Body of pancreas (tissue), 4 donors: ENCODE data around the gene POC1A. TPM values are rescaled to one million over a fixed set of nuclear protein-coding genes. Genes with fewer than 3 reads are reported as not detected.

Experiments used
- ATAC-seq: fragments of 150-250 bp; one replicate; pipeline ENCODE4 v1.9.1; 2016
- DNase-seq, 4 donors: peaks; one replicate each; pipeline ENCODE4 v3.0.0-alpha.2; 2019
- H3K27ac ChIP-seq, 4 donors: fragments of 200-600 bp; sonication (generic); 1 replicate in 3 of 4; 2 replicates in 1 of 4; pipeline versions ENCODE4 v1.5.1 to v1.6.1; 2016 to 2019; ENCODE audit warnings: mild to moderate bottlenecking in 1 of 4, mixed read lengths in 1 of 4, moderate library complexity in 1 of 4
- H3K27me3 ChIP-seq, 2 donors: fragments of 200-600 bp; sonication (generic); one replicate each; pipeline ENCODE4 v1.6.0; 2016; ENCODE audit warnings: mild to moderate bottlenecking in 1 of 2
- H3K36me3 ChIP-seq, 2 donors: fragments of 200-600 bp; sonication (generic); replicated peaks in 1 of 2; 2 replicates each; pipeline ENCODE4 v1.5.1; 2016; ENCODE audit warnings: low read depth in 2 of 2; ENCODE audit not compliant: insufficient read depth in 1 of 2
- H3K4me1 ChIP-seq: fragments of 200-600 bp; sonication (generic); one replicate; pipeline ENCODE4 v1.6.0; 2016
- H3K4me3 ChIP-seq, 2 donors: fragments of 200-600 bp; sonication (generic); 1 replicate in 1 of 2; 2 replicates in 1 of 2; pipeline ENCODE4 v1.5.1; 2016 to 2019
- H3K9me3 ChIP-seq, 3 donors: fragments of 200-600 bp; sonication (generic); 1 replicate in 2 of 3; 2 replicates in 1 of 3; pipeline ENCODE4 v1.5.1; 2016
- CTCF ChIP-seq, 7 experiments: fragments of 450-650 bp in 4 of 7; fragments of 200-600 bp in 3 of 7; sonication (generic) in 3 of 7; IDR thresholded peaks; one replicate each; pipeline ENCODE4 v1.5.1; 2016 to 2019; ENCODE audit warnings: antibody characterized with exemption in 7 of 7
- POLR2A ChIP-seq, 3 donors: fragments of 450-650 bp; IDR thresholded peaks; one replicate each; pipeline ENCODE4 v1.6.1; 2016; ENCODE audit warnings: antibody characterized with exemption in 3 of 3, mild to moderate bottlenecking in 2 of 3
- WGBS, 2 donors: methylation state at CpG; one replicate each; pipeline ENCODE4 v1.1.5; 2017; 5-methylcytosine and 5-hydroxymethylcytosine counted together
- intact Hi-C: fragments of 100-400 bp; cut with DNase I; formaldehyde crosslinking; loops from one replicate; pipeline ENCODE4 v1.15.1; 2023
- total RNA-seq, 2 donors: library from RNA; depleted of rRNA; stranded (reverse); fragments of >200 nt; gene quantifications; one replicate each; pipeline ENCODE4 v1.1.0, GENCODE V29; 2016

The POC1A gene
- total RNA-seq, 2 donors from 2014 or later, result 0.26 to 3.3 TPM

- no peaks in the 10 kb centered on the region for H3K9me3 ChIP-seq
- no peak for DNase-seq
- intact Hi-C loops, result loop anchor here (5.0 kb wide), 1 partner anchor 122 kb away; no protein-coding TSS in a partner anchor
- H3K4me3 ChIP-seq, result no peak overlapping the region
- 88 to 100% methylated on average over 2 of the region's 2 CpGs for WGBS, 2 donors
- no peaks in the 10 kb centered on the region for H3K27me3 ChIP-seq
- H3K27ac ChIP-seq, result no peak overlapping the region
- H3K36me3 ChIP-seq, result no peaks in the 10 kb centered on the region
- TF ChIP-seq CTCF (IDR thresholded peaks at IDR 0.05), result no peak
- TF ChIP-seq POLR2A (IDR thresholded peaks at IDR 0.05), result no peak
- H3K4me1 ChIP-seq, result no peaks in the 10 kb centered on the region
- no peak for ATAC-seq
These were observed 30.1 kb downstream of the POC1A start for GRCh38 chr3:52124126-52124525.

DNA sequence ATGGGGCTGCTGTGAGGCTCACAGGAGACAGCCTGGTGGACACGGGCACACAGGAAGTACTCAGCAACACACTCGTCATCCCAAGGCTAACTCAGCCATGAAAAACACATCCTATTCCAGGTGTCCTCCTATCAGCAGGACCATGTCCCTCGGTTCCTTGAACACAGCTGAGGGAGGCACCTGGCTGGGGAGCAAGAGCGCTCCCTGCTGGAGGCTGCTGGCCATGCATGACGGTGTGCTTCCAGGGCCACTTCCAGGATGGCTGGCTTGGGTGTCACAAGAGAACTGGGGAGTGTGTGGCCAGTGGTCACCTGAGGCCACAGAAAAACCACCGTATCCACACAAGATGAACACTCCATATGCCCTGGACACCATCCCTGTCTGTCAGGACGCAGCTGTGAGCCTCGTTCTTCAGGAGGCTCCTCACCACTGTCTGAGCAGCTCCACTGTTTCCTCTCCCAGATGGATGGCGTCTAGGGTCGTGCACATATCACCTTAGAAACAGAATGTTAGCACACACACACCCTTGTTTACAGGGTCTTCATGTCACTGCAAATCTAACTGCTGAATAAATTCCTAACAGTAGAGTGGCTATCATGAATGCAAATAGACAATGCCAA is 31.0 kb downstream of the POC1A start:
- Histone ChIP-seq H3K27ac (no peak overlapping the region), H3K9me3 (no peaks in the 10 kb centered on the region), H3K4me1 (no peaks in the 10 kb centered on the region), H3K36me3 (no peaks in the 10 kb centered on the region), H3K27me3 (no peaks in the 10 kb centered on the region), H3K4me3 (no peak overlapping the region)
- ATAC-seq (peak; percentile 89), DNase-seq (peak; percentile 72 to 82 (median 80))
- peak; percentile 83 to 95 (median 93) for TF ChIP-seq CTCF (IDR thresholded peaks at IDR 0.05)
- no peak for TF ChIP-seq POLR2A (IDR thresholded peaks at IDR 0.05)
- intact Hi-C loops, result loop anchor here (5.0 kb wide), 1 partner anchor 121 kb away; no protein-coding TSS in a partner anchor
- WGBS, 2 donors, result 28 to 67% methylated on average over 4 to 10 of the region's 10 CpGs

GRCh38 chr3:52122491-52122890 is 31.7 kb downstream of the POC1A start:
- WGBS, 2 donors, result 84 to 100% methylated on average over 2 to 7 of the region's 7 CpGs
- intact Hi-C loops, result loop anchor here (5.0 kb wide), 1 partner anchor 120 kb away; no protein-coding TSS in a partner anchor
- DNase-seq (no peak), ATAC-seq (no peak)
- Histone ChIP-seq H3K27ac (no peak overlapping the region), H3K4me3 (no peak overlapping the region), H3K27me3 (no peaks in the 10 kb centered on the region), H3K4me1 (no peaks in the 10 kb centered on the region), H3K36me3 (no peaks in the 10 kb centered on the region), H3K9me3 (no peaks in the 10 kb centered on the region)
- TF ChIP-seq CTCF (IDR thresholded peaks at IDR 0.05), result no peak
- TF ChIP-seq POLR2A (IDR thresholded peaks at IDR 0.05), result no peak

GRCh38 chr3:52121813-52122212 is 32.4 kb downstream of the POC1A start:
- H3K4me1 ChIP-seq, result no peaks in the 10 kb centered on the region
- H3K27ac ChIP-seq, result peak overlapping the region in 1 of 4 donors; percentile 55
- no peak for TF ChIP-seq POLR2A (IDR thresholded peaks at IDR 0.05)
- TF ChIP-seq CTCF (IDR thresholded peaks at IDR 0.05), result no peak
- peak in 1 of 4 donors; percentile 19 for DNase-seq
- no peaks in the 10 kb centered on the region for H3K9me3 ChIP-seq
- no peak for ATAC-seq
- no peak overlapping the region for H3K4me3 ChIP-seq
- WGBS, 2 donors, result 62 to 81% methylated on average over 6 of the region's 6 CpGs
- H3K27me3 ChIP-seq, result no peaks in the 10 kb centered on the region
- H3K36me3 ChIP-seq, result no peaks in the 10 kb centered on the region
- intact Hi-C loops, result loop anchor here (5.0 kb wide), 1 partner anchor 120 kb away; no protein-coding TSS in a partner anchor

GRCh38 chr3:52121464-52121805 is 32.8 kb downstream of the POC1A start:
- ATAC-seq, result no peak
- H3K27me3 ChIP-seq, result no peaks in the 10 kb centered on the region
- H3K9me3 ChIP-seq, result no peaks in the 10 kb centered on the region
- peak overlapping the region in 1 of 4 donors; percentile 55 for H3K27ac ChIP-seq
- H3K36me3 ChIP-seq, result no peaks in the 10 kb centered on the region
- no peak overlapping the region for H3K4me3 ChIP-seq
- no peaks in the 10 kb centered on the region for H3K4me1 ChIP-seq
- TF ChIP-seq CTCF (IDR thresholded peaks at IDR 0.05) (no peak), POLR2A (IDR thresholded peaks at IDR 0.05) (no peak)
- peak in 1 of 4 donors; percentile 42 for DNase-seq
- intact Hi-C loops, result loop anchor here (5.0 kb wide), 1 partner anchor 119 kb away; no protein-coding TSS in a partner anchor
- 44 to 72% methylated on average over 7 of the region's 7 CpGs for WGBS, 2 donors
